Right cardiac atrium (tissue), 5 donors: Measurements from ENCODE around the gene GAS2L1. TPM values are rescaled to one million over a fixed set of nuclear protein-coding genes. Genes with fewer than 3 reads are reported as not detected.
"Not testable (repeated sequence)": the region's sequence is repeated elsewhere in the genome, so short reads cannot be mapped to it uniquely, and the experiment has no call there.

Source experiments
- ATAC-seq, 2 donors: fragments of 200-7000 bp; cut with Tn5 transposase; one replicate each; pipeline versions ENCODE4 v1.8.0 to v1.9.1; 2020; ENCODE audit warnings: moderate library complexity in 2 of 2, mild to moderate bottlenecking in 1 of 2
- DNase-seq, 3 donors: peaks; one replicate each; pipeline ENCODE4 v3.0.0-alpha.2; 2020
- H3K27ac ChIP-seq: one replicate; pipeline ENCODE4 v1.5.1; 2013; ENCODE audit warnings: mild to moderate bottlenecking, low read length, control low read depth, moderate library complexity
- H3K27me3 ChIP-seq: one replicate; pipeline ENCODE4 v1.6.1; 2013; ENCODE audit not compliant: control insufficient read depth, insufficient read depth
- H3K4me1 ChIP-seq: one replicate; pipeline ENCODE4 v1.6.1; 2013; ENCODE audit warnings: low read length; ENCODE audit not compliant: control insufficient read depth, insufficient read depth
- H3K4me3 ChIP-seq: one replicate; pipeline ENCODE4 v1.5.1; 2013; ENCODE audit warnings: low read length, control low read depth
- H3K9me3 ChIP-seq: one replicate; pipeline ENCODE4 v1.6.1; 2013; ENCODE audit warnings: low read length; ENCODE audit not compliant: control insufficient read depth
- WGBS: extraction: QIAGEN DNeasy Blood & Tissue Kit; methylation state at CpG from one replicate; pipeline ENCODE4 v1.1.7; 2013; 5-methylcytosine and 5-hydroxymethylcytosine counted together
- intact Hi-C, 4 donors: fragments of 100-400 bp; cut with DNase I; formaldehyde crosslinking; loops; one replicate each; pipeline versions ENCODE4 v1.11.0 to v1.14.0; 2022 to 2023
- polyA plus RNA-seq: library from polyadenylated mRNA; stranded (reverse); fragments of 200-250 nt; gene quantifications from one replicate; pipeline ENCODE4 v1.2.3, GENCODE V29; 2013
- total RNA-seq, 4 donors: library from RNA; stranded (reverse); fragmentation: NEBNext Ultra II Directional; extraction: Animal tissue kit (Norgen Biotek cat#: 25700); gene quantifications; one replicate each; pipeline ENCODE4 v1.2.1, GENCODE V29; 2021
- donor health status: healthy with polysubstance abuse.
- donor health status: DM: no; HTN: yes; CAD: no.
- donor health status: DM: no; HTN: no; CAD: no.
- donor health status: DM: no; HTN: yes; CAD: no; lungs with severe emphysema.
- donor health status: DM: yes; HTN: yes; CAD: no.

The GAS2L1 gene
- total and polyA plus RNA-seq, 5 donors, result 16.9 to 25.7 (median 22.4) TPM

GRCh38 chr22:29344137-29344536 is 37.7 kb downstream of the GAS2L1 start:
- no peaks in the 10 kb centered on the region for H3K9me3 ChIP-seq
- peaks cover 4% of the 10 kb centered on the region for H3K4me1 ChIP-seq
- peak overlapping the region; percentile 9 for H3K27ac ChIP-seq
- intact Hi-C loops, result no loop called here
- no peaks in the 10 kb centered on the region for H3K27me3 ChIP-seq
- peak in 2 of 3 donors; percentile 82 to 87 for DNase-seq
- no peak overlapping the region for H3K4me3 ChIP-seq
- ATAC-seq, result peak; percentile 31 to 42
- WGBS, result 36% methylated on average over 5 of the region's 5 CpGs

- ATAC-seq, H3K4me3 ChIP-seq, H3K4me1 ChIP-seq, H3K27ac ChIP-seq, intact Hi-C loops, DNase-seq, H3K9me3 ChIP-seq, H3K27me3 ChIP-seq: not testable (repeated sequence)
- WGBS, result 95% methylated on average over 5 of the region's 5 CpGs
Measured at GRCh38 chr22:29344889-29345288, 38.4 kb downstream of the GAS2L1 start.

GRCh38 chr22:29345932-29346331 is 39.5 kb downstream of the GAS2L1 start:
- peaks cover 4% of the 10 kb centered on the region for H3K4me1 ChIP-seq
- H3K27me3 ChIP-seq, result no peaks in the 10 kb centered on the region
- peak in 1 of 3 donors; percentile 11 for DNase-seq
- H3K4me3 ChIP-seq, result no peak overlapping the region
- H3K9me3 ChIP-seq, result no peaks in the 10 kb centered on the region
- no peak overlapping the region for H3K27ac ChIP-seq
- ATAC-seq, result peak in 1 of 2 donors; percentile 42
- intact Hi-C loops, result no loop called here

- H3K4me1 ChIP-seq, result peaks cover 4% of the 10 kb centered on the region
- peak in 1 of 2 donors; percentile 34 for ATAC-seq
- 57% methylated on average over 4 of the region's 4 CpGs for WGBS
- peak in 2 of 3 donors; percentile 50 to 82 for DNase-seq
- H3K27ac ChIP-seq, result peak overlapping the region; percentile 2
- no peaks in the 10 kb centered on the region for H3K9me3 ChIP-seq
- no peaks in the 10 kb centered on the region for H3K27me3 ChIP-seq
- no peak overlapping the region for H3K4me3 ChIP-seq
- intact Hi-C loops, result no loop called here
Measured at GRCh38 chr22:29346659-29347058, 40.2 kb downstream of the GAS2L1 start.

GRCh38 chr22:29348041-29348440 is 41.6 kb downstream of the GAS2L1 start:
- H3K27ac ChIP-seq, result no peak overlapping the region
- intact Hi-C loops, result no loop called here
- no peak for DNase-seq
- H3K9me3 ChIP-seq, result no peaks in the 10 kb centered on the region
- no peaks in the 10 kb centered on the region for H3K27me3 ChIP-seq
- H3K4me3 ChIP-seq, result no peak overlapping the region
- H3K4me1 ChIP-seq, result no peaks in the 10 kb centered on the region
- no peak for ATAC-seq
- WGBS, result 84% methylated on average over 2 of the region's 2 CpGs

GRCh38 chr22:29348956-29349355 is 42.5 kb downstream of the GAS2L1 start:
- ATAC-seq, result no peak
- Histone ChIP-seq H3K27me3 (no peaks in the 10 kb centered on the region), H3K4me1 (no peaks in the 10 kb centered on the region), H3K9me3 (no peaks in the 10 kb centered on the region), H3K27ac (no peak overlapping the region), H3K4me3 (no peak overlapping the region)
- WGBS, result 93% methylated on average over 18 of the region's 18 CpGs
- intact Hi-C loops, result no loop called here
- peak in 1 of 3 donors; percentile 3 for DNase-seq

GRCh38 chr22:29351042-29351441 is 44.6 kb downstream of the GAS2L1 start:
- no peak overlapping the region for H3K27ac ChIP-seq
- H3K4me3 ChIP-seq, result no peak overlapping the region
- no peaks in the 10 kb centered on the region for H3K4me1 ChIP-seq
- peak in 1 of 3 donors; percentile 3 for DNase-seq
- 97% methylated on average over 6 of the region's 6 CpGs for WGBS
- intact Hi-C loops, result no loop called here
- no peaks in the 10 kb centered on the region for H3K27me3 ChIP-seq
- ATAC-seq, result no peak
- no peaks in the 10 kb centered on the region for H3K9me3 ChIP-seq

- Histone ChIP-seq H3K27ac (no peak overlapping the region), H3K9me3 (no peaks in the 10 kb centered on the region), H3K27me3 (no peaks in the 10 kb centered on the region), H3K4me1 (no peaks in the 10 kb centered on the region), H3K4me3 (no peak overlapping the region)
- peak in 1 of 3 donors; percentile 14 for DNase-seq
- 79% methylated on average over 9 of the region's 9 CpGs for WGBS
- intact Hi-C loops, result no loop called here
- no peak for ATAC-seq
Measured at GRCh38 chr22:29351891-29352290, 45.4 kb downstream of the GAS2L1 start.

GRCh38 chr22:29352778-29353177 is 46.3 kb downstream of the GAS2L1 start:
- intact Hi-C loops, result no loop called here
- ATAC-seq (no peak), DNase-seq (peak in 1 of 3 donors; percentile 2)
- Histone ChIP-seq H3K27ac (no peak overlapping the region), H3K4me1 (no peaks in the 10 kb centered on the region), H3K27me3 (no peaks in the 10 kb centered on the region), H3K4me3 (no peak overlapping the region), H3K9me3 (no peaks in the 10 kb centered on the region)
- WGBS, result 86% methylated on average over 9 of the region's 9 CpGs

GRCh38 chr22:29353286-29353685 is 46.8 kb downstream of the GAS2L1 start:
- 90% methylated on average over 11 of the region's 11 CpGs for WGBS
- intact Hi-C loops, result no loop called here
- DNase-seq, result peak in 1 of 3 donors; percentile 4

GRCh38 chr22:29353860-29354259 is 47.4 kb downstream of the GAS2L1 start:
- DNase-seq, result peak in 1 of 3 donors; percentile 1
- ATAC-seq, result no peak
- Histone ChIP-seq H3K27ac (no peak overlapping the region), H3K4me1 (no peaks in the 10 kb centered on the region), H3K4me3 (no peak overlapping the region), H3K27me3 (no peaks in the 10 kb centered on the region), H3K9me3 (no peaks in the 10 kb centered on the region)
- intact Hi-C loops, result no loop called here
- WGBS, result 95% methylated on average over 8 of the region's 8 CpGs

More at GRCh38 chr22:29353286-29353685, 46.8 kb downstream of the GAS2L1 start:
- Histone ChIP-seq H3K27me3 (no peaks in the 10 kb centered on the region), H3K9me3 (no peaks in the 10 kb centered on the region), H3K4me1 (no peaks in the 10 kb centered on the region), H3K27ac (no peak overlapping the region), H3K4me3 (no peak overlapping the region)
- ATAC-seq, result no peak
